ENCODE measurements around the gene MAGIX. TPM values are rescaled to one million over a fixed set of nuclear protein-coding genes. Genes with fewer than 3 reads are reported as not detected.
A peak's percentile ranks its signal among the peaks of the same experiment; 100 is the strongest.

Gene MAGIX
- total and polyA plus RNA-seq, 2 of the 4 experiments (the other 2 are of a cell fraction): 0.72 to 1.1 TPM

GRCh38 chrX:49186125-49187027, 23.8 kb downstream of the MAGIX start, which contains the start of gene PRICKLE3:
PRICKLE3 (minus strand) TSS chrX:49186373; CDS start chrX:49186297, 76 bp downstream.
- H3K36me3 ChIP-seq (ENCODE audit: control insufficient read depth, insufficient read depth, low read length): peaks cover 2% of the 10 kb centered on the region; the same call in 1 of the 2 replicates
- H3K27me3 ChIP-seq (ENCODE audit: control insufficient read depth, insufficient read depth, low read length): no peaks in the 10 kb centered on the region
- peak; percentile 19 for ATAC-seq (ENCODE audit: low read depth)
- peak within 1 kb of the TSS; percentile 34; the same call in 1 of the 2 replicates for H3K27ac ChIP-seq (ENCODE audit: insufficient read depth, low read length)
- peak within 1 kb of the TSS; percentile 72 for H3K4me2 ChIP-seq (ENCODE audit: low read depth, low read length)
- H2AFZ ChIP-seq (replicated peaks; ENCODE audit: low read length, poor library complexity): peak within 1 kb of the TSS; percentile 89
- peak within 1 kb of the TSS; percentile 79 for H3K4ac ChIP-seq (ENCODE audit: low read depth, low read length)
- H3K56ac ChIP-seq (ENCODE audit: extremely low read depth, insufficient read depth, low read length): no peak within 1 kb of the TSS; the same call in 1 of the 2 replicates
- H3K4me1 ChIP-seq (ENCODE audit: control insufficient read depth, insufficient read depth, low read length): peaks cover 3% of the 10 kb centered on the region
- peak within 1 kb of the TSS; percentile 74 for H4K5ac ChIP-seq (ENCODE audit: low read depth, low read length)
- ChIA-PET POLR2A (ENCODE audit: unreplicated experiment) (no interaction called here), CTCF (no interaction called here)
- no peak within 1 kb of the TSS for H3K23ac ChIP-seq (ENCODE audit: low read depth, low read length)
- no peak within 1 kb of the TSS; the same call in 2 of the 3 replicates for H2BK15ac ChIP-seq (ENCODE audit: low read depth, low read length)
- no peak within 1 kb of the TSS for H2BK20ac ChIP-seq (ENCODE audit: low read depth, low read length)
- H2AK5ac ChIP-seq (ENCODE audit: low read depth, low read length): peak within 1 kb of the TSS; percentile 4
- intact Hi-C loops (cut with micrococcal nuclease): no loop called here
- H3K4me3 ChIP-seq (ENCODE audit: insufficient read depth, low read depth, low read length): peak within 1 kb of the TSS; percentile 71
- no peak within 1 kb of the TSS; the same call in 1 of the 2 replicates for H2BK120ac ChIP-seq (ENCODE audit: low read depth, low read length)
- TF ChIP-seq POLR2A (IDR thresholded peaks at IDR 0.05; ENCODE audit: low read depth, low read length): no peak
- no peak for TF ChIP-seq ELK1 (IDR thresholded peaks at IDR 0.05; ENCODE audit: borderline replicate concordance, low read depth, low read length)
- TF ChIP-seq MAZ (IDR thresholded peaks at IDR 0.05; ENCODE audit: borderline replicate concordance, low read depth, low read length): peak; percentile 26; the same call in 1 of the 2 replicates
- TF ChIP-seq SMC3 (IDR thresholded peaks at IDR 0.05; ENCODE audit: low read depth, low read length): no peak
- TF ChIP-seq CEBPB (IDR thresholded peaks at IDR 0.05; ENCODE audit: low read depth, low read length): no peak
- TF ChIP-seq RCOR1 (IDR thresholded peaks at IDR 0.05; ENCODE audit: insufficient replicate concordance, low read length): no peak
- no peak for TF ChIP-seq FOS (IDR thresholded peaks at IDR 0.05; ENCODE audit: low read depth, low read length)
- peak; percentile 33 for TF ChIP-seq CTCF (conservative IDR thresholded peaks at IDR 0.05; ENCODE audit: low read depth, low read length)
- TF ChIP-seq USF2 (IDR thresholded peaks at IDR 0.05; ENCODE audit: low read depth, low read length): peak; percentile 54
- 0 out of 2 replicates have a peak, but pooled peaks have one; percentile 38 for TF ChIP-seq BHLHE40 (IDR thresholded peaks at IDR 0.05; ENCODE audit: low read depth, low read length)
- TF ChIP-seq CHD1 (IDR thresholded peaks at IDR 0.05; ENCODE audit: low read depth, low read length): no peak
- TF ChIP-seq NFE2L2 (IDR thresholded peaks at IDR 0.05; ENCODE audit: low read depth, low read length): no peak
- peak within 1 kb of the TSS; percentile 85 to 93; a peak in 3 of 4 replicates for H4K8ac ChIP-seq (ENCODE audit: low read depth in 2 of 2, low read length in 2 of 2)
- no TSS peak for BruUV-seq (replicated peaks)
- peaks cover 5 to 22% of the 10 kb centered on the region in 2 experiments; a peak in 2 of 4 replicates for H3K79me1 ChIP-seq (ENCODE audit: low read depth in 1 of 2, low read length in 2 of 2)
- H4K91ac ChIP-seq (ENCODE audit: insufficient read depth, low read depth, low read length): peak within 1 kb of the TSS; percentile 5; the same call in 1 of the 2 replicates
- dilution Hi-C loops (cut with HindIII; ENCODE audit: low sequenced_read_pairs, unreplicated experiment): no loop called here
- H4K20me1 ChIP-seq (ENCODE audit: insufficient read depth, low read length): no peaks in the 10 kb centered on the region
- peak within 1 kb of the TSS; percentile 92 for H2AK9ac ChIP-seq (replicated peaks; ENCODE audit: low read depth, low read length, poor library complexity)
- peaks cover 3% of the 10 kb centered on the region; the same call in 1 of the 2 replicates for H3K9me1 ChIP-seq (ENCODE audit: insufficient read depth, low read length)
- H3K9ac ChIP-seq (ENCODE audit: low read depth, low read length): peak within 1 kb of the TSS; percentile 19
- 45% methylated on average over 28 of the region's 62 CpGs; no CpG with 5 or more reads in 1 of the 2 experiments for WGBS, 2 experiments (ENCODE audit: extremely low coverage in 2 of 2, insufficient read length in 1 of 2)
- H3K9me3 ChIP-seq (ENCODE audit: control insufficient read depth, insufficient read depth, low read length): no peaks in the 10 kb centered on the region
- peak; percentile 29 for DNase-seq
- in situ Hi-C loops (cut with MboI; ENCODE audit: low sequenced_read_pairs): no loop called here
- H3K18ac ChIP-seq (ENCODE audit: low read depth, low read length): 0 out of 2 replicates have a peak within 1 kb of the TSS, but pooled peaks have one; percentile 20
- no peak within 1 kb of the TSS; the same call in 1 of the 2 replicates for H3K14ac ChIP-seq (replicated peaks; ENCODE audit: low read depth, low read length)
- H2BK5ac ChIP-seq (ENCODE audit: low read depth, low read length, poor library complexity, severe bottlenecking): peak within 1 kb of the TSS; percentile 14
